Neutrophil (primary cell): ENCODE results near the gene CDH8.

Experiments used
- H3K27ac ChIP-seq: fragments of 200-600 bp; sonication (generic); 2 replicates; pipeline ENCODE4 v1.5.1; 2016; ENCODE audit warnings: mild to moderate bottlenecking, moderate library complexity
- H3K27me3 ChIP-seq: fragments of 200-600 bp; sonication (generic); 2 replicates; pipeline ENCODE4 v1.6.0; 2016; ENCODE audit warnings: mild to moderate bottlenecking
- H3K36me3 ChIP-seq: fragments of 200-600 bp; sonication (generic); 2 replicates; pipeline ENCODE4 v1.5.1; 2017
- H3K4me1 ChIP-seq, 2 experiments: fragments of 200-600 bp in 1 of 2; sonication (generic) in 1 of 2; 1 replicate in 1 of 2; 2 replicates in 1 of 2; pipeline versions ENCODE4 v1.5.1 to v1.6.1; 2013 to 2016; ENCODE audit warnings: low read depth in 1 of 2, low read length in 1 of 2, mild to moderate bottlenecking in 1 of 2, moderate library complexity in 1 of 2; ENCODE audit not compliant: control insufficient read depth in 1 of 2, insufficient read depth in 1 of 2
- H3K4me3 ChIP-seq, 2 experiments: fragments of 200-600 bp in 1 of 2; sonication (generic) in 1 of 2; 1 replicate in 1 of 2; 2 replicates in 1 of 2; pipeline ENCODE4 v1.5.1; 2013 to 2016; ENCODE audit warnings: low read depth in 1 of 2, low read length in 1 of 2, mild to moderate bottlenecking in 1 of 2, moderate library complexity in 1 of 2
- H3K9me3 ChIP-seq: fragments of 200-600 bp; sonication (generic); 2 replicates; pipeline ENCODE4 v1.5.1; 2016
- TF ChIP-seq, protein P1 (sequence below): fragments of 200-600 bp; sonication (generic); IDR thresholded peaks from 2 replicates; pipeline ENCODE4 v1.5.1; 2016; ENCODE audit warnings: antibody characterized with exemption

CDH8 gene

GRCh38 chr16:61617219-61617783, 418.9 kb downstream of the CDH8 start:
- no peak overlapping the region for H3K27ac ChIP-seq
- H3K27me3 ChIP-seq: no peaks in the 10 kb centered on the region
- no peak overlapping the region for H3K4me3 ChIP-seq
- no peaks in the 10 kb centered on the region for H3K9me3 ChIP-seq
- TF ChIP-seq, protein P1, sequence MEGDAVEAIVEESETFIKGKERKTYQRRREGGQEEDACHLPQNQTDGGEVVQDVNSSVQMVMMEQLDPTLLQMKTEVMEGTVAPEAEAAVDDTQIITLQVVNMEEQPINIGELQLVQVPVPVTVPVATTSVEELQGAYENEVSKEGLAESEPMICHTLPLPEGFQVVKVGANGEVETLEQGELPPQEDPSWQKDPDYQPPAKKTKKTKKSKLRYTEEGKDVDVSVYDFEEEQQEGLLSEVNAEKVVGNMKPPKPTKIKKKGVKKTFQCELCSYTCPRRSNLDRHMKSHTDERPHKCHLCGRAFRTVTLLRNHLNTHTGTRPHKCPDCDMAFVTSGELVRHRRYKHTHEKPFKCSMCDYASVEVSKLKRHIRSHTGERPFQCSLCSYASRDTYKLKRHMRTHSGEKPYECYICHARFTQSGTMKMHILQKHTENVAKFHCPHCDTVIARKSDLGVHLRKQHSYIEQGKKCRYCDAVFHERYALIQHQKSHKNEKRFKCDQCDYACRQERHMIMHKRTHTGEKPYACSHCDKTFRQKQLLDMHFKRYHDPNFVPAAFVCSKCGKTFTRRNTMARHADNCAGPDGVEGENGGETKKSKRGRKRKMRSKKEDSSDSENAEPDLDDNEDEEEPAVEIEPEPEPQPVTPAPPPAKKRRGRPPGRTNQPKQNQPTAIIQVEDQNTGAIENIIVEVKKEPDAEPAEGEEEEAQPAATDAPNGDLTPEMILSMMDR: no peak
- H3K36me3 ChIP-seq: no peaks in the 10 kb centered on the region
- H3K4me1 ChIP-seq: no peaks in the 10 kb centered on the region

DNA sequence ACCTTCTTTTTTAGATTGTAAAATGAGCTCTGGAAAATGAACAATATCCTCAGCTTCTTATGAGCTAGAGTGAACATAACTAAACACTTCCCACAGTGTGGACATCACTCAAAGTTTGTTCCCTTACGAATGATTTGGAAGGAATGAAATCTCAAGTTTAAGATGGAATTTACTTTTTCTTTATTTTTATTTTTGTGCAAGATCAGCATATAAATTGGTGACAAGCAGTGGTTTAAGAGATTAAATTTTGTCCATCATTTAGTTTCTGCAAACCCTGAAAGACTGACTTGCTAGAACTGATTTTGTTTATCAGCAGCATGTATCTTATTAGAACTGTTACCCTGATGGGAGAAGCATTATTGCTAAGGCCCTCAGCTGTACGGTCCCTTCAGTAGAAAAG, 420.1 kb downstream of the CDH8 start:
- Histone ChIP-seq H3K27ac (no peak overlapping the region), H3K9me3 (no peaks in the 10 kb centered on the region), H3K4me3 (no peak overlapping the region), H3K36me3 (no peaks in the 10 kb centered on the region), H3K27me3 (no peaks in the 10 kb centered on the region), H3K4me1 (no peaks in the 10 kb centered on the region)
- TF ChIP-seq, protein P1: no peak

- H3K27ac ChIP-seq: no peak overlapping the region
- no peaks in the 10 kb centered on the region for H3K27me3 ChIP-seq
- H3K9me3 ChIP-seq: no peaks in the 10 kb centered on the region
- H3K36me3 ChIP-seq: no peaks in the 10 kb centered on the region
- TF ChIP-seq, protein P1: no peak
- no peak overlapping the region for H3K4me3 ChIP-seq
- H3K4me1 ChIP-seq: no peaks in the 10 kb centered on the region
Observed at GRCh38 chr16:61611847-61612491, 424.3 kb downstream of the CDH8 start.

- TF ChIP-seq, protein P1: no peak
- Histone ChIP-seq H3K27ac (no peak overlapping the region), H3K4me3 (no peak overlapping the region), H3K4me1 (no peaks in the 10 kb centered on the region), H3K9me3 (no peaks in the 10 kb centered on the region), H3K36me3 (no peaks in the 10 kb centered on the region), H3K27me3 (no peaks in the 10 kb centered on the region)
Observed at GRCh38 chr16:61606581-61606980, 429.7 kb downstream of the CDH8 start.
